Osteoblast (primary cell): ENCODE results near the gene C1QL4. TPM values are rescaled to one million over a fixed set of nuclear protein-coding genes. Genes with fewer than 3 reads are reported as not detected.
"Not testable (repeated sequence)": the region's sequence is repeated elsewhere in the genome, so short reads cannot be mapped to it uniquely, and the experiment has no call there.

ENCODE experiments used
- DNase-seq: peaks from one replicate; pipeline ENCODE4 v3.0.0; 2011; ENCODE audit warnings: low spot score, mixed read lengths; ENCODE audit not compliant: insufficient read length; ENCODE audit errors: missing footprints
- H2AFZ ChIP-seq: 2 replicates; pipeline ENCODE4 v1.6.0; 2011; ENCODE audit warnings: mild to moderate bottlenecking, low read length
- H3K27ac ChIP-seq: 2 replicates; pipeline ENCODE4 v1.5.1; 2011; ENCODE audit warnings: mild to moderate bottlenecking, low read depth, low read length, moderate library complexity
- H3K27me3 ChIP-seq: 2 replicates; pipeline ENCODE4 v1.6.0; 2012; ENCODE audit warnings: mild to moderate bottlenecking, control low read depth, inconsistent platforms, low read length, moderate library complexity; ENCODE audit not compliant: insufficient read depth
- H3K36me3 ChIP-seq: 2 replicates; pipeline ENCODE4 v1.5.1; 2011; ENCODE audit warnings: mild to moderate bottlenecking, low read length, control low read depth, moderate library complexity; ENCODE audit not compliant: insufficient read depth
- H3K4me1 ChIP-seq: 2 replicates; pipeline ENCODE4 v1.5.1; 2011; ENCODE audit warnings: mild to moderate bottlenecking, low read length, control low read depth, moderate library complexity; ENCODE audit not compliant: insufficient read depth
- H3K4me2 ChIP-seq: 2 replicates; pipeline ENCODE4 v1.6.0; 2011; ENCODE audit warnings: mild to moderate bottlenecking, low read length; ENCODE audit not compliant: insufficient read depth
- H3K4me3 ChIP-seq: fragments of 200-600 bp; sonication (generic); 3 replicates; pipeline ENCODE4 v1.5.1; 2012; ENCODE audit warnings: mild to moderate bottlenecking, low read length, inconsistent platforms; ENCODE audit not compliant: insufficient read depth
- H3K79me2 ChIP-seq: 2 replicates; pipeline ENCODE4 v1.6.0; 2012; ENCODE audit warnings: mild to moderate bottlenecking, low read length, control low read depth, inconsistent platforms; ENCODE audit not compliant: insufficient read depth
- H3K9me3 ChIP-seq: 2 replicates; pipeline ENCODE4 v1.5.1; 2011; ENCODE audit warnings: low read depth, low read length, control low read depth
- H4K20me1 ChIP-seq: 2 replicates; pipeline ENCODE4 v1.6.0; 2012; ENCODE audit warnings: mild to moderate bottlenecking, low read length, control low read depth; ENCODE audit not compliant: insufficient read depth
- total RNA-seq: library from RNA; depleted of rRNA; stranded (reverse); fragments of >200 nt; gene quantifications from 2 replicates; pipeline ENCODE4 v1.2.3, GENCODE V29; 2012
- TF ChIP-seq, protein P1 (sequence below): IDR thresholded peaks from 2 replicates; pipeline ENCODE4 v1.5.1; 2011; ENCODE audit warnings: mild to moderate bottlenecking, low read depth, low read length, moderate library complexity; ENCODE audit errors: extremely low read depth

C1QL4 gene
- total RNA-seq, 1 donor, result 0.36 TPM

- not testable (repeated sequence) for H3K4me3 ChIP-seq, H3K79me2 ChIP-seq, H3K9me3 ChIP-seq, H3K4me1 ChIP-seq, H3K27ac ChIP-seq, H3K27me3 ChIP-seq, DNase-seq, H3K36me3 ChIP-seq, H3K4me2 ChIP-seq, H2AFZ ChIP-seq, H4K20me1 ChIP-seq
Measured at GRCh38 chr12:49317118-49317517, 19.9 kb downstream of the C1QL4 start.

DNA sequence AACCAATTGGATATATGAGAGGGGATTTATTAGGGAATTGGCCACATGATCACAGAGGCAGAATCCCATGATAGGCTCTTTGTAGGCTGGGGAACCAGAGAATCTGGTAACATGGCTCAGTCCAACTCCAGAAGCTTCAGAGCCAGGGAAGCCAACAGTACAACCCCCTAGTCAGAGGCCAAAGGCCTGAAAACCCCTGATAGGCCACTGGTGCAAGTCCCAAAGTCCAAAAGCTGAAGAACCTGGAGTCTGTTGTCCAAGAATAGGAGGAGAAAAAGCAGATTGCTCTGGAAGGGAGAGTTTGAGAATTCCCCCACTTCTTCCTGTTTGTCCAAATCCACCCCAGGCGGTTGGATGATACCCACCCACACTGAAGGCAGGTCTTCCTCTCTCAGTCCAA, 22.2 kb downstream of the C1QL4 start:
- H2AFZ ChIP-seq, result no peak overlapping the region
- H3K36me3 ChIP-seq, result no peaks in the 10 kb centered on the region
- H3K4me3 ChIP-seq, result no peak overlapping the region
- no peaks in the 10 kb centered on the region for H3K79me2 ChIP-seq
- no peaks in the 10 kb centered on the region for H4K20me1 ChIP-seq
- H3K27me3 ChIP-seq, result peaks cover 3% of the 10 kb centered on the region
- no peaks in the 10 kb centered on the region for H3K9me3 ChIP-seq
- H3K4me2 ChIP-seq, result no peak overlapping the region
- H3K4me1 ChIP-seq, result no peaks in the 10 kb centered on the region
- TF ChIP-seq, protein P1, sequence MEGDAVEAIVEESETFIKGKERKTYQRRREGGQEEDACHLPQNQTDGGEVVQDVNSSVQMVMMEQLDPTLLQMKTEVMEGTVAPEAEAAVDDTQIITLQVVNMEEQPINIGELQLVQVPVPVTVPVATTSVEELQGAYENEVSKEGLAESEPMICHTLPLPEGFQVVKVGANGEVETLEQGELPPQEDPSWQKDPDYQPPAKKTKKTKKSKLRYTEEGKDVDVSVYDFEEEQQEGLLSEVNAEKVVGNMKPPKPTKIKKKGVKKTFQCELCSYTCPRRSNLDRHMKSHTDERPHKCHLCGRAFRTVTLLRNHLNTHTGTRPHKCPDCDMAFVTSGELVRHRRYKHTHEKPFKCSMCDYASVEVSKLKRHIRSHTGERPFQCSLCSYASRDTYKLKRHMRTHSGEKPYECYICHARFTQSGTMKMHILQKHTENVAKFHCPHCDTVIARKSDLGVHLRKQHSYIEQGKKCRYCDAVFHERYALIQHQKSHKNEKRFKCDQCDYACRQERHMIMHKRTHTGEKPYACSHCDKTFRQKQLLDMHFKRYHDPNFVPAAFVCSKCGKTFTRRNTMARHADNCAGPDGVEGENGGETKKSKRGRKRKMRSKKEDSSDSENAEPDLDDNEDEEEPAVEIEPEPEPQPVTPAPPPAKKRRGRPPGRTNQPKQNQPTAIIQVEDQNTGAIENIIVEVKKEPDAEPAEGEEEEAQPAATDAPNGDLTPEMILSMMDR, result no peak
- no peak overlapping the region for H3K27ac ChIP-seq
- DNase-seq, result no peak

DNA sequence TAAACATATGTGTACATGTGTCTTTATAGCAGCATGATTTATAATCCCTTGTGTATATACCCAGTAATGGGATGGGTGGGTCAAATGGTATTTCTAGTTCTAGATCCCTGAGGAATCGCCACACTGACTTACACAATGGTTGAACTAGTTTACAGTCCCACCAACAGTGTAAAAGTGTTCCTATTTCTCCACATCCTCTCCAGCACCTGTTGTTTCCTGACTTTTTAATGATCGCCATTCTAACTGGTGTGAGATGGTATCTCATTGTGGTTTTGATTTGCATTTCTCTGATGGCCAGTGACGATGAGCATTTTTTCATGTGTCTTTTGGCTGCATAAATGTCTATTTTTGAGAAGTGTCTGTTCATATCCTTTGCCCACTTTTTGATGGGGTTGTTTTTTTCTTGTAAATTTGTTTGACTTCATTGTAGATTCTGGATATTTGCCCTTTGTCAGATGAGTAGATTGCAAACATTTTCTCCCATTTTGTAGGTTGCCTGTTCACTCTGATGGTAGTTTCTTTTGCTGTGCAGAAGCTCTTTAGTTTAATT, 26.5 kb downstream of the C1QL4 start:
- not testable (repeated sequence) for H3K4me2 ChIP-seq, H3K79me2 ChIP-seq

DNA sequence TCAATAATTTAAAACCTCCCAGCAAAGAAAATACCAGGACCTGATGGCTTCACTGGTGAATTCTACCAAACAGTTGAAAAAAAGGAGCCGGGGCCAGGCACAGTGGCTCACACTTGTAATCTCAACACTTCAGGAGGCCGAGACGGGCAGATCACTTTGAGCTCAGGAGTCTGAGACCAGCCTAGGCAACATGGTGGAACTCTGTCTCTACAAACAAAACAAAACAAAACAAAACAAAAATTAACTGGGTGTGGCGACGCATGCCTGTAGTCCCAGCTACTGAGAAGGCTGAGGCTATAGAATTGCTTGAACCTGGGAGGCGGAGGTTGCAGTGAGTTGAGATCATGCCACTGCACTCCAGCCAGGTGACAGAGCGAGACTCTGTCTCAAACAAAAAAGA, 27.6 kb downstream of the C1QL4 start:
- no peak for DNase-seq
- Histone ChIP-seq H3K27ac (no peak overlapping the region), H3K36me3 (no peaks in the 10 kb centered on the region), H3K4me3 (no peak overlapping the region), H4K20me1 (no peaks in the 10 kb centered on the region), H3K9me3 (no peaks in the 10 kb centered on the region), H2AFZ (no peak overlapping the region), H3K4me2 (no peak overlapping the region), H3K79me2 (no peaks in the 10 kb centered on the region), H3K27me3 (peaks cover 24% of the 10 kb centered on the region), H3K4me1 (no peaks in the 10 kb centered on the region)
- TF ChIP-seq, protein P1, result no peak

More for the DNA sequence above, 26.5 kb downstream of the C1QL4 start:
- not testable (repeated sequence) for H4K20me1 ChIP-seq, H3K36me3 ChIP-seq, H2AFZ ChIP-seq, DNase-seq, H3K9me3 ChIP-seq, H3K4me1 ChIP-seq, H3K4me3 ChIP-seq, H3K27ac ChIP-seq
- peaks cover 24% of the 10 kb centered on the region for H3K27me3 ChIP-seq

DNA sequence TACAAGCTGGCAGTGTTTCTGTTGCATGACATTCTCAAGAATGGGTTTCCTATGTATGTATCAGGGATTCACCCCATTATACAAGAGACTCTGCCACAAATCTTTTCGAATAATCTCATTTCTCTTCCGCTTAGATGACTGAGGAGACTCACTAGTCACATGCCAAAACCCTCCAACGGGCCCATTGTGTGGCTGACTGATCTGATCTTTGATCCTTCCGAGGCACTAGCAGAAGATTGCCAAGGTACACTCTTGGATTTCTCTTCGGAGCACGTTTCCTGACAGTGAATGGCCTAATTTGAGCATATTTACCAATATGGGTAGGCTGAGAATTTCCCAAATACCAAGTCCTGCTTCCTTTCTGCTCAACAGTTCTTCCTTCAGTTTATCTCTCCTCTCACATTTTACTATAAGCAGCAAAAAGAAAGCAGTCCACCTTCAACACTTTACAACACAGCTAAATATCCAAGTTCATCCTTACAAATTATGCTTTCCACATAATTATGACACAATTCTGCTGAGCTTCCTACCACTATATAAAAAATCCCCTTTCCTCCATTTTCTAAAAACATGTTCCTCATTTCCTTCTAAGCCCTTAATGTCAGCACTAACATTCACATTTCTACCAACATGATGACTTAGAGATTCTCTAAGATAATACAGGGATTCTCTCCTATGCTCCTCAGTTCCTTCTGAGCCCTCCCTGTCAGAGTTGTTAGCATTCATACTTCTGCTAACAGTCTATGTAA, 31.1 kb downstream of the C1QL4 start:
- TF ChIP-seq, protein P1, result no peak
- Histone ChIP-seq H4K20me1 (no peaks in the 10 kb centered on the region), H2AFZ (no peak overlapping the region), H3K9me3 (no peaks in the 10 kb centered on the region), H3K27me3 (peaks cover 25% of the 10 kb centered on the region), H3K4me1 (no peaks in the 10 kb centered on the region), H3K4me3 (no peak overlapping the region), H3K4me2 (no peak overlapping the region), H3K27ac (no peak overlapping the region), H3K79me2 (no peaks in the 10 kb centered on the region), H3K36me3 (no peaks in the 10 kb centered on the region)
- peak; percentile 26 for DNase-seq
